ENCODE measurements around the gene SORCS2. TPM values are rescaled to one million over a fixed set of nuclear protein-coding genes. Genes with fewer than 3 reads are reported as not detected.

SORCS2 gene
- total and polyA plus RNA-seq, 2 of the 13 experiments (the other 11 are each of a cell fraction or from before 2014, with no cell fraction given), result 0.82 to 1.0 TPM

DNA sequence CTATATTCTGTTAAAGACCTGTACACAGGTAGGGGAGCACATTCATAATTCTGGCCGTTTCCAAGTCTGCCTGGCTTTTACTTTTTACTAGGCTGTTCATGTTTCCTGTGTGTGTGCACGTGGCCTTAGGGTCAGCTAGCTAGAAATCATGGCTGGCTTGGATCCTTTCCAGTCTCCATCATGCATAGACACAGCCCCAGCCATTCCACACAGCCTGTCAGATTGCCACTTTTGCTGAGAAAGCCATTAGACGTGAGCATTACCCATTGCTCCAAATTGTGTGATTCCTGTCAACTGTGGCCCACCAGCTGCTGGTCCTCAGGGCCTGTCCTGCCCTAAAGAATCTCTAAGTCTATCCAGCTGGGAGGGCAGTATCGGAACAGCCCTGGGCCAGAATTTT, 11.4 kb upstream of the SORCS2 start:
- no peaks in the 10 kb centered on the region for H4K20me1 ChIP-seq (ENCODE audit: insufficient read depth, low read length)
- 11% methylated on average over 4 of the region's 4 CpGs for WGBS (ENCODE audit: low lambda C conversion rate)
- H3K4me1 ChIP-seq (ENCODE audit: insufficient read depth, low read length), result no peaks in the 10 kb centered on the region
- no peaks in the 10 kb centered on the region for H3K36me3 ChIP-seq (replicated peaks in 1 of 2; ENCODE audit: control insufficient read depth in 1 of 2, insufficient read depth in 2 of 2, low read length in 2 of 2)
- no peaks in the 10 kb centered on the region for H3K79me2 ChIP-seq (ENCODE audit: insufficient read depth, low read length)
- H3K9ac ChIP-seq (ENCODE audit: insufficient read depth, low read depth, low read length), result no peak overlapping the region
- H2AFZ ChIP-seq (ENCODE audit: low read length), result no peak overlapping the region
- no peaks in the 10 kb centered on the region; a peak in 1 of 5 replicates for H3K27me3 ChIP-seq (ENCODE audit: control insufficient read depth in 1 of 2, insufficient read depth in 2 of 2, low read length in 2 of 2)
- DNase-seq (ENCODE audit: low spot score) (no peak), FAIRE-seq (no peak), ATAC-seq (no peak)
- no peak for TF ChIP-seq ZNF878 (CRISPR knock-in tag; IDR thresholded peaks at IDR 0.05)
- no peak for TF ChIP-seq PRMT3 (CRISPR knock-in tag; IDR thresholded peaks at IDR 0.05; ENCODE audit: borderline replicate concordance, low read depth)
- no peak for TF ChIP-seq PHB2 (IDR thresholded peaks at IDR 0.05; ENCODE audit: partially characterized antibody)
- TF ChIP-seq, protein P1, sequence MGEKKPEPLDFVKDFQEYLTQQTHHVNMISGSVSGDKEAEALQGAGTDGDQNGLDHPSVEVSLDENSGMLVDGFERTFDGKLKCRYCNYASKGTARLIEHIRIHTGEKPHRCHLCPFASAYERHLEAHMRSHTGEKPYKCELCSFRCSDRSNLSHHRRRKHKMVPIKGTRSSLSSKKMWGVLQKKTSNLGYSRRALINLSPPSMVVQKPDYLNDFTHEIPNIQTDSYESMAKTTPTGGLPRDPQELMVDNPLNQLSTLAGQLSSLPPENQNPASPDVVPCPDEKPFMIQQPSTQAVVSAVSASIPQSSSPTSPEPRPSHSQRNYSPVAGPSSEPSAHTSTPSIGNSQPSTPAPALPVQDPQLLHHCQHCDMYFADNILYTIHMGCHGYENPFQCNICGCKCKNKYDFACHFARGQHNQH (CRISPR knock-in tag; IDR thresholded peaks at IDR 0.05), result no peak
- H3K4me3 ChIP-seq (replicated peaks in 1 of 3; ENCODE audit: insufficient read depth in 1 of 3, low read depth in 2 of 3, low read length in 3 of 3), result no peak overlapping the region
- BruUV-seq (replicated peaks), result no TSS peak
- no peak overlapping the region for H3K27ac ChIP-seq (ENCODE audit: extremely low read length, insufficient read depth, low read length)
- intact Hi-C loops (cut with micrococcal nuclease; ENCODE audit: unreplicated experiment), result no loop called here
- peaks cover 10% of the 10 kb centered on the region for H3K9me3 ChIP-seq (ENCODE audit: low read length)
- ChIA-PET POLR2A (no interaction called here), CTCF (ENCODE audit: low intra/inter-chr PET ratio, low total read pairs) (no interaction called here)
- H3K4me2 ChIP-seq (ENCODE audit: low read depth, low read length), result no peak overlapping the region
- in situ Hi-C loops (cut with HindIII; ENCODE audit: extremely low pct_ligation_motif_present, low pct_unique_long_range_greater_than_20kb), result no loop called here

DNA sequence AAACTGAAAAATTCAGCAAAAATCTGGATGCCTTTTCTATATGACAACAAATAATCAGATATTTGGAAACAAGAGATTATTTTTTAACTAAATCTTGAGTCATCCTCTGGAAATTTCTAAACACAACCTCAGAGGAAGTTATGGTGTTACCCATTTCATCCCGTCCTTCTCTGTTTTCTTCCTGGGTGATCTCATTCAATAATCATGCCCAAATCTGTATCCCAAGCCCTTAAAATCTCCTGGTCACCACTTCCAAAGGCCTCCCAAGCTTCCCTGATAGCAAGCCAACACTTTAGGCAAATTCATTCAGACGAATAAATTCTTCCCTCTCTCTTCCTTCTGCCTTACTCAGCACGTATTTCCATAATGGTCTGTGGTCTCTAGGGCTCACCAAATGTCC, 9.7 kb upstream of the SORCS2 start:
- H3K9ac ChIP-seq (ENCODE audit: insufficient read depth, low read depth, low read length), result no peak overlapping the region
- no peak overlapping the region for H3K4me3 ChIP-seq (replicated peaks in 1 of 3; ENCODE audit: insufficient read depth in 1 of 3, low read depth in 2 of 3, low read length in 3 of 3)
- WGBS (ENCODE audit: low lambda C conversion rate), result 2% methylated on average over 3 of the region's 3 CpGs
- POLR2A ChIA-PET, result no interaction called here
- TF ChIP-seq, protein P2, sequence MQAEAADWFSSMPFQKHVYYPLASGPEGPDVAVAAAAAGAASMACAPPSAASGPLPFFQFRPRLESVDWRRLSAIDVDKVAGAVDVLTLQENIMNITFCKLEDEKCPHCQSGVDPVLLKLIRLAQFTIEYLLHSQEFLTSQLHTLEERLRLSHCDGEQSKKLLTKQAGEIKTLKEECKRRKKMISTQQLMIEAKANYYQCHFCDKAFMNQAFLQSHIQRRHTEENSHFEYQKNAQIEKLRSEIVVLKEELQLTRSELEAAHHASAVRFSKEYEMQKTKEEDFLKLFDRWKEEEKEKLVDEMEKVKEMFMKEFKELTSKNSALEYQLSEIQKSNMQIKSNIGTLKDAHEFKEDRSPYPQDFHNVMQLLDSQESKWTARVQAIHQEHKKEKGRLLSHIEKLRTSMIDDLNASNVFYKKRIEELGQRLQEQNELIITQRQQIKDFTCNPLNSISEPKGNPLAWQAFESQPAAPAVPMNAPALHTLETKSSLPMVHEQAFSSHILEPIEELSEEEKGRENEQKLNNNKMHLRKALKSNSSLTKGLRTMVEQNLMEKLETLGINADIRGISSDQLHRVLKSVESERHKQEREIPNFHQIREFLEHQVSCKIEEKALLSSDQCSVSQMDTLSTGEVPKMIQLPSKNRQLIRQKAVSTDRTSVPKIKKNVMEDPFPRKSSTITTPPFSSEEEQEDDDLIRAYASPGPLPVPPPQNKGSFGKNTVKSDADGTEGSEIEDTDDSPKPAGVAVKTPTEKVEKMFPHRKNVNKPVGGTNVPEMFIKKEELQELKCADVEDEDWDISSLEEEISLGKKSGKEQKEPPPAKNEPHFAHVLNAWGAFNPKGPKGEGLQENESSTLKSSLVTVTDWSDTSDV (CRISPR knock-in tag; IDR thresholded peaks at IDR 0.05), result no peak
- no peak for TF ChIP-seq JDP2 (CRISPR knock-in tag; IDR thresholded peaks at IDR 0.05; ENCODE audit: borderline replicate concordance)
- TF ChIP-seq, protein P3, sequence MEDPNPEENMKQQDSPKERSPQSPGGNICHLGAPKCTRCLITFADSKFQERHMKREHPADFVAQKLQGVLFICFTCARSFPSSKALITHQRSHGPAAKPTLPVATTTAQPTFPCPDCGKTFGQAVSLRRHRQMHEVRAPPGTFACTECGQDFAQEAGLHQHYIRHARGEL (CRISPR knock-in tag; IDR thresholded peaks at IDR 0.05), result no peak
- H3K4me1 ChIP-seq (ENCODE audit: insufficient read depth, low read length), result no peaks in the 10 kb centered on the region
- no peak overlapping the region for H3K4me2 ChIP-seq (ENCODE audit: low read depth, low read length)
- DNase-seq (ENCODE audit: low spot score), result no peak
- in situ Hi-C loops (cut with HindIII; ENCODE audit: extremely low pct_ligation_motif_present, low pct_unique_long_range_greater_than_20kb) (no loop called here), intact Hi-C loops (cut with micrococcal nuclease; ENCODE audit: unreplicated experiment) (no loop called here)
- no peak for FAIRE-seq
- CTCF ChIA-PET (ENCODE audit: low intra/inter-chr PET ratio, low total read pairs), result no interaction called here
- peaks cover 10% of the 10 kb centered on the region for H3K9me3 ChIP-seq (ENCODE audit: low read length)
- no peaks in the 10 kb centered on the region for H3K79me2 ChIP-seq (ENCODE audit: insufficient read depth, low read length)
- peaks cover 0 to 11% of the 10 kb centered on the region in 2 experiments; a peak in 4 of 5 replicates for H3K27me3 ChIP-seq (ENCODE audit: control insufficient read depth in 1 of 2, insufficient read depth in 2 of 2, low read length in 2 of 2)
- H2AFZ ChIP-seq (ENCODE audit: low read length), result no peak overlapping the region
- H4K20me1 ChIP-seq (ENCODE audit: insufficient read depth, low read length), result no peaks in the 10 kb centered on the region
- BruUV-seq (replicated peaks), result no TSS peak
- no peak overlapping the region for H3K27ac ChIP-seq (ENCODE audit: extremely low read length, insufficient read depth, low read length)
- ATAC-seq, result no peak
- no peaks in the 10 kb centered on the region for H3K36me3 ChIP-seq (replicated peaks in 1 of 2; ENCODE audit: control insufficient read depth in 1 of 2, insufficient read depth in 2 of 2, low read length in 2 of 2)
